CD8-positive, alpha-beta memory T cell (primary cell): ENCODE measurements around the gene CCDC137. TPM values are rescaled to one million over a fixed set of nuclear protein-coding genes. Genes with fewer than 3 reads are reported as not detected.

Experiments
- CTCF ChIA-PET: fragments of 350-600 bp; sonication (Branson Sonifier 250); formaldehyde crosslinking; loops from one replicate; lab custom pipeline; 2021; ENCODE audit warnings: antibody characterized with exemption; lab: Charles Lee
- POLR2A ChIA-PET: fragments of 350-600 bp; sonication (Branson Sonifier 250); formaldehyde crosslinking; loops from one replicate; lab custom pipeline; 2021; ENCODE audit warnings: antibody characterized with exemption; lab: Charles Lee
- DNase-seq, 5 donors: peaks; one replicate each; pipeline versions ENCODE4 v3.0.0 to v3.0.0-alpha.2; 2020 to 2022; ENCODE audit warnings: mixed read lengths in 1 of 5
- H3K27ac ChIP-seq: one replicate; pipeline ENCODE4 v1.7.0; 2013; ENCODE audit warnings: low read depth, mild to moderate bottlenecking, low read length, moderate library complexity
- H3K27me3 ChIP-seq: 2 replicates; pipeline ENCODE4 v1.7.0; 2013; ENCODE audit warnings: low read length, mild to moderate bottlenecking; ENCODE audit not compliant: insufficient read depth, poor library complexity, severe bottlenecking
- H3K36me3 ChIP-seq: 2 replicates; pipeline ENCODE4 v1.7.0; 2013; ENCODE audit warnings: mild to moderate bottlenecking, low read length, moderate library complexity; ENCODE audit not compliant: insufficient read depth
- H3K4me1 ChIP-seq: 2 replicates; pipeline ENCODE4 v1.7.0; 2013; ENCODE audit warnings: mild to moderate bottlenecking, low read length, moderate library complexity; ENCODE audit not compliant: insufficient read depth
- H3K4me3 ChIP-seq: 2 replicates; pipeline ENCODE4 v1.7.0; 2013; ENCODE audit warnings: mild to moderate bottlenecking, low read length
- H3K9me3 ChIP-seq: 2 replicates; pipeline ENCODE4 v1.7.0; 2013; ENCODE audit warnings: mild to moderate bottlenecking, low read length
- H3K27ac Mint-ChIP-seq, 8 donors: one replicate each; pipeline ENCODE4 v1.8.0; 2020 to 2021; ENCODE audit warnings: mixed read lengths in 8 of 8, mild to moderate bottlenecking in 6 of 8, inconsistent platforms in 3 of 8, moderate library complexity in 3 of 8
- H3K27me3 Mint-ChIP-seq, 2 donors: one replicate each; pipeline ENCODE4 v1.8.0; 2020 to 2021; ENCODE audit warnings: mixed read lengths in 2 of 2, mild to moderate bottlenecking in 1 of 2, moderate library complexity in 1 of 2
- H3K36me3 Mint-ChIP-seq, 3 donors: one replicate each; pipeline ENCODE4 v1.8.0; 2020 to 2021; ENCODE audit warnings: mixed read lengths in 3 of 3, inconsistent platforms in 1 of 3, mild to moderate bottlenecking in 1 of 3
- H3K4me1 Mint-ChIP-seq, 3 donors: one replicate each; pipeline ENCODE4 v1.8.0; 2020 to 2021; ENCODE audit warnings: mixed read lengths in 3 of 3, inconsistent platforms in 1 of 3, mild to moderate bottlenecking in 1 of 3
- H3K4me3 Mint-ChIP-seq, 7 donors: one replicate each; pipeline ENCODE4 v1.8.0; 2020 to 2021; ENCODE audit warnings: mixed read lengths in 7 of 7, mild to moderate bottlenecking in 6 of 7, moderate library complexity in 4 of 7, inconsistent platforms in 2 of 7
- H3K9me3 Mint-ChIP-seq, 5 donors: one replicate each; pipeline ENCODE4 v1.8.0; 2020 to 2022; ENCODE audit warnings: mixed read lengths in 5 of 5, mild to moderate bottlenecking in 3 of 5, moderate library complexity in 2 of 5, inconsistent platforms in 1 of 5
- polyA plus RNA-seq: library from polyadenylated mRNA; unstranded; fragments of 300-500 nt; fragmentation: Illumina TruSeq; gene quantifications from one replicate; pipeline ENCODE4 v1.2.3, GENCODE V29; 2021
- total RNA-seq, 2 experiments: library from RNA; stranded (reverse); gene quantifications; one replicate each; pipeline ENCODE4 v1.2.3, GENCODE V29; 2021

The CCDC137 gene
- total and polyA plus RNA-seq, 3 experiments from 2014 or later = 22.2 to 70.7 (median 68.6) TPM

- Mint-ChIP-seq H3K27ac (no peak overlapping the region), H3K9me3 (no peaks in the 10 kb centered on the region), H3K36me3 (peaks cover 0 to 92% (median 5%) of the 10 kb centered on the region in 3 donors), H3K4me3 (no peak overlapping the region), H3K27me3 (no peaks in the 10 kb centered on the region), H3K4me1 (peaks cover 0 to 8% (median 4%) of the 10 kb centered on the region in 3 donors)
- Histone ChIP-seq H3K27me3 (no peaks in the 10 kb centered on the region), H3K36me3 (peaks cover 33% of the 10 kb centered on the region), H3K27ac (no peak overlapping the region), H3K4me1 (no peaks in the 10 kb centered on the region), H3K4me3 (no peak overlapping the region), H3K9me3 (no peaks in the 10 kb centered on the region)
- DNase-seq = no peak
- ChIA-PET CTCF (interaction anchor here (0.9 to 1.6 kb wide), 2 partner anchors 10 to 1084 kb away, joined by 3 to 4 read pairs; partner anchors contain the start of genes ARL16 and HGS), POLR2A (no interaction called here)
These were observed 27.1 kb downstream of the CCDC137 start for GRCh38 chr17:81693509-81694210.

GRCh38 chr17:81694810-81695209 lies 28.3 kb downstream of the CCDC137 start:
- Mint-ChIP-seq H3K27ac (no peak overlapping the region), H3K4me3 (no peak overlapping the region), H3K9me3 (no peaks in the 10 kb centered on the region), H3K4me1 (peaks cover 0 to 3% (median 3%) of the 10 kb centered on the region in 3 donors), H3K36me3 (peaks cover 0 to 86% (median 0%) of the 10 kb centered on the region in 3 donors), H3K27me3 (no peaks in the 10 kb centered on the region)
- H3K27ac ChIP-seq = no peak overlapping the region
- ChIA-PET CTCF (no interaction called here), POLR2A (no interaction called here)
- H3K4me3 ChIP-seq = no peak overlapping the region
- H3K27me3 ChIP-seq = no peaks in the 10 kb centered on the region
- DNase-seq = no peak
- no peaks in the 10 kb centered on the region for H3K9me3 ChIP-seq
- H3K36me3 ChIP-seq = peaks cover 31% of the 10 kb centered on the region
- H3K4me1 ChIP-seq = no peaks in the 10 kb centered on the region

GRCh38 chr17:81695211-81695610 lies 28.7 kb downstream of the CCDC137 start:
- Histone ChIP-seq H3K36me3 (peaks cover 31% of the 10 kb centered on the region), H3K27me3 (no peaks in the 10 kb centered on the region), H3K27ac (no peak overlapping the region), H3K9me3 (no peaks in the 10 kb centered on the region), H3K4me3 (no peak overlapping the region), H3K4me1 (no peaks in the 10 kb centered on the region)
- ChIA-PET POLR2A (interaction anchor here (1.3 kb wide), 1 partner anchor 12 kb away, joined by 4 read pairs; the partner anchor contains the start of gene ARL16), CTCF (no interaction called here)
- Mint-ChIP-seq H3K36me3 (peaks cover 0 to 82% (median 0%) of the 10 kb centered on the region in 3 donors), H3K4me3 (no peak overlapping the region), H3K27me3 (no peaks in the 10 kb centered on the region), H3K9me3 (no peaks in the 10 kb centered on the region), H3K4me1 (peaks cover 0 to 3% (median 3%) of the 10 kb centered on the region in 3 donors), H3K27ac (no peak overlapping the region)
- no peak for DNase-seq

- Histone ChIP-seq H3K4me3 (no peak overlapping the region), H3K27ac (no peak overlapping the region), H3K27me3 (no peaks in the 10 kb centered on the region), H3K4me1 (peaks cover 2% of the 10 kb centered on the region), H3K9me3 (no peaks in the 10 kb centered on the region), H3K36me3 (peaks cover 31% of the 10 kb centered on the region)
- H3K4me1 Mint-ChIP-seq = peaks cover 0 to 5% (median 4%) of the 10 kb centered on the region in 3 donors
- no peaks in the 10 kb centered on the region for H3K27me3 Mint-ChIP-seq
- no peak overlapping the region for H3K27ac Mint-ChIP-seq
- no peak for DNase-seq
- H3K36me3 Mint-ChIP-seq = peaks cover 0 to 80% (median 0%) of the 10 kb centered on the region in 3 donors
- H3K4me3 Mint-ChIP-seq = no peak overlapping the region
- CTCF ChIA-PET = no interaction called here
- POLR2A ChIA-PET = interaction anchor here (1.3 kb wide), 1 partner anchor 13 kb away, joined by 4 read pairs; the partner anchor contains the start of gene ARL16
- H3K9me3 Mint-ChIP-seq = no peaks in the 10 kb centered on the region
These were observed 29.3 kb downstream of the CCDC137 start for GRCh38 chr17:81695801-81696200.

GRCh38 chr17:81696218-81696941 lies 29.8 kb downstream of the CCDC137 start:
- no peak for DNase-seq
- peaks cover 0 to 80% (median 0%) of the 10 kb centered on the region in 3 donors for H3K36me3 Mint-ChIP-seq
- POLR2A ChIA-PET = interaction anchor here (1.3 kb wide), 1 partner anchor 13 kb away, joined by 4 read pairs; the partner anchor contains the start of gene ARL16
- no peaks in the 10 kb centered on the region for H3K9me3 Mint-ChIP-seq
- no peaks in the 10 kb centered on the region for H3K27me3 Mint-ChIP-seq
- H3K4me1 ChIP-seq = peaks cover 8% of the 10 kb centered on the region
- H3K27ac ChIP-seq = no peak overlapping the region
- peaks cover 0 to 11% (median 6%) of the 10 kb centered on the region in 3 donors for H3K4me1 Mint-ChIP-seq
- H3K27ac Mint-ChIP-seq = peak overlapping the region in 1 of 8 donors; percentile 21
- no peak overlapping the region for H3K4me3 Mint-ChIP-seq
- no peak overlapping the region for H3K4me3 ChIP-seq
- no peaks in the 10 kb centered on the region for H3K27me3 ChIP-seq
- H3K36me3 ChIP-seq = peaks cover 31% of the 10 kb centered on the region
- CTCF ChIA-PET = no interaction called here
- no peaks in the 10 kb centered on the region for H3K9me3 ChIP-seq

- peaks cover 23% of the 10 kb centered on the region for H3K36me3 ChIP-seq
- DNase-seq = no peak
- Mint-ChIP-seq H3K27ac (peak overlapping the region in 3 of 8 donors; percentile 22 to 50 (median 26)), H3K36me3 (peaks cover 0 to 76% (median 0%) of the 10 kb centered on the region in 3 donors), H3K9me3 (no peaks in the 10 kb centered on the region), H3K4me3 (peak overlapping the region in 1 of 7 donors; percentile 40), H3K4me1 (peaks cover 5 to 22% (median 12%) of the 10 kb centered on the region in 3 donors), H3K27me3 (no peaks in the 10 kb centered on the region)
- no peak overlapping the region for H3K4me3 ChIP-seq
- ChIA-PET CTCF (no interaction called here), POLR2A (no interaction called here)
- H3K27me3 ChIP-seq = no peaks in the 10 kb centered on the region
- no peaks in the 10 kb centered on the region for H3K9me3 ChIP-seq
- no peak overlapping the region for H3K27ac ChIP-seq
- peaks cover 18% of the 10 kb centered on the region for H3K4me1 ChIP-seq
These were observed 30.9 kb downstream of the CCDC137 start for GRCh38 chr17:81697261-81698044.

GRCh38 chr17:81700353-81701287 lies 34.1 kb downstream of the CCDC137 start:
- Histone ChIP-seq H3K36me3 (peaks cover 23% of the 10 kb centered on the region), H3K4me3 (no peak overlapping the region), H3K27me3 (no peaks in the 10 kb centered on the region), H3K9me3 (no peaks in the 10 kb centered on the region), H3K4me1 (peaks cover 31% of the 10 kb centered on the region), H3K27ac (no peak overlapping the region)
- no peak for DNase-seq
- Mint-ChIP-seq H3K9me3 (no peaks in the 10 kb centered on the region), H3K27me3 (no peaks in the 10 kb centered on the region), H3K4me3 (peak overlapping the region in 5 of 7 donors; percentile 8 to 99 (median 80)), H3K36me3 (peaks cover 0 to 63% (median 1%) of the 10 kb centered on the region in 3 donors), H3K27ac (peak overlapping the region; percentile 29 to 96 (median 53)), H3K4me1 (peaks cover 19 to 37% (median 25%) of the 10 kb centered on the region in 3 donors)
- ChIA-PET POLR2A (interaction anchor here (2.8 kb wide), 1 partner anchor 17 kb away, joined by 38 read pairs; the partner anchor contains the start of genes ARL16 and HGS), CTCF (no interaction called here)
